Right atrium auricular region (tissue), 2 donors: ENCODE measurements around the gene SYNDIG1. TPM values are rescaled to one million over a fixed set of nuclear protein-coding genes. Genes with fewer than 3 reads are reported as not detected.

Experiments
- DNase-seq: peaks from one replicate; pipeline ENCODE4 v3.0.0-alpha.2; 2019; ENCODE audit warnings: low spot score
- H3K27ac ChIP-seq, 2 donors: fragments of 200-600 bp; sonication (generic); 1 replicate in 1 of 2; 2 replicates in 1 of 2; pipeline ENCODE4 v1.5.1; 2016 to 2019
- H3K27me3 ChIP-seq, 2 donors: fragments of 200-600 bp; sonication (generic); one replicate each; pipeline versions ENCODE4 v1.5.1 to v1.6.0; 2017 to 2019
- H3K36me3 ChIP-seq: fragments of 200-600 bp; sonication (generic); one replicate; pipeline ENCODE4 v1.5.1; 2016
- H3K4me1 ChIP-seq, 2 donors: fragments of 200-600 bp; sonication (generic); one replicate each; pipeline versions ENCODE4 v1.5.1 to v1.6.0; 2017 to 2019
- H3K4me3 ChIP-seq, 2 donors: fragments of 200-600 bp; sonication (generic); 1 replicate in 1 of 2; 2 replicates in 1 of 2; pipeline ENCODE4 v1.5.1; 2017 to 2019; ENCODE audit warnings: mild to moderate bottlenecking in 1 of 2, moderate library complexity in 1 of 2
- H3K9me3 ChIP-seq, 2 donors: fragments of 200-600 bp; sonication (generic); one replicate each; pipeline ENCODE4 v1.5.1; 2019
- CTCF ChIP-seq, 2 donors: fragments of 200-600 bp; sonication (generic); IDR thresholded peaks; one replicate each; pipeline ENCODE4 v1.5.1; 2019; ENCODE audit warnings: antibody characterized with exemption in 2 of 2
- total RNA-seq, 2 donors: library from RNA; depleted of rRNA; stranded (reverse); fragments of >200 nt; gene quantifications; one replicate each; pipeline ENCODE4 v1.1.0, GENCODE V29; 2016

Gene SYNDIG1
- total RNA-seq, 2 donors from 2014 or later, result 21.7 to 38.1 TPM

GRCh38 chr20:24501764-24502556, 32.5 kb downstream of the SYNDIG1 start:
- Histone ChIP-seq H3K27me3 (no peaks in the 10 kb centered on the region), H3K27ac (peak overlapping the region; percentile 85 to 91), H3K9me3 (no peaks in the 10 kb centered on the region), H3K36me3 (no peaks in the 10 kb centered on the region), H3K4me3 (no peak overlapping the region), H3K4me1 (peaks cover 0 to 33% of the 10 kb centered on the region in 2 donors)
- TF ChIP-seq CTCF (IDR thresholded peaks at IDR 0.05), result no peak
- peak; percentile 86 for DNase-seq

GRCh38 chr20:24502661-24503060, 33.2 kb downstream of the SYNDIG1 start:
- Histone ChIP-seq H3K36me3 (no peaks in the 10 kb centered on the region), H3K4me3 (no peak overlapping the region), H3K27ac (peak overlapping the region; percentile 85 to 91), H3K27me3 (no peaks in the 10 kb centered on the region), H3K9me3 (no peaks in the 10 kb centered on the region), H3K4me1 (peaks cover 0 to 33% of the 10 kb centered on the region in 2 donors)
- peak; percentile 55 for DNase-seq
- TF ChIP-seq CTCF (IDR thresholded peaks at IDR 0.05), result no peak

- peak overlapping the region; percentile 85 to 91 for H3K27ac ChIP-seq
- no peak for TF ChIP-seq CTCF (IDR thresholded peaks at IDR 0.05)
- DNase-seq, result peak; percentile 72
- H3K9me3 ChIP-seq, result no peaks in the 10 kb centered on the region
- H3K4me3 ChIP-seq, result no peak overlapping the region
- H3K36me3 ChIP-seq, result no peaks in the 10 kb centered on the region
- H3K27me3 ChIP-seq, result no peaks in the 10 kb centered on the region
- peaks cover 0 to 33% of the 10 kb centered on the region in 2 donors for H3K4me1 ChIP-seq
These were observed 34.0 kb downstream of the SYNDIG1 start for GRCh38 chr20:24503352-24503931.

GRCh38 chr20:24504331-24505285, 35.2 kb downstream of the SYNDIG1 start:
- peak overlapping the region; percentile 85 to 91 for H3K27ac ChIP-seq
- peak; percentile 56 for DNase-seq

More at GRCh38 chr20:24504331-24505285, 35.2 kb downstream of the SYNDIG1 start:
- no peaks in the 10 kb centered on the region for H3K36me3 ChIP-seq
- peaks cover 0 to 33% of the 10 kb centered on the region in 2 donors for H3K4me1 ChIP-seq
- H3K9me3 ChIP-seq, result no peaks in the 10 kb centered on the region
- TF ChIP-seq CTCF (IDR thresholded peaks at IDR 0.05), result no peak
- no peaks in the 10 kb centered on the region for H3K27me3 ChIP-seq
- H3K4me3 ChIP-seq, result no peak overlapping the region
